HFFc6 (cell line): ENCODE data around the gene MKNK2. TPM values are rescaled to one million over a fixed set of nuclear protein-coding genes. Genes with fewer than 3 reads are reported as not detected.

Experiments used
- DNase-seq: peaks from one replicate; pipeline ENCODE4 v3.0.0-alpha.2; 2018
- H3K27ac Mint-ChIP-seq: 2 replicates; pipeline ENCODE4 v1.8.0; 2020; ENCODE audit warnings: mild to moderate bottlenecking, mixed read lengths
- H3K27me3 Mint-ChIP-seq: 2 replicates; pipeline ENCODE4 v1.8.0; 2021; ENCODE audit warnings: mild to moderate bottlenecking, moderate library complexity, mixed read lengths; ENCODE audit not compliant: insufficient read depth
- H3K36me3 Mint-ChIP-seq: 2 replicates; pipeline ENCODE4 v1.8.0; 2021; ENCODE audit warnings: low read depth, mixed read lengths
- H3K4me1 Mint-ChIP-seq: 2 replicates; pipeline ENCODE4 v1.8.0; 2020; ENCODE audit warnings: low read depth, mixed read lengths
- H3K4me3 Mint-ChIP-seq: 2 replicates; pipeline ENCODE4 v1.8.0; 2020; ENCODE audit warnings: mild to moderate bottlenecking, moderate library complexity, mixed read lengths
- H3K9me3 Mint-ChIP-seq: 2 replicates; pipeline ENCODE4 v1.8.0; 2020; ENCODE audit warnings: mild to moderate bottlenecking, mixed read lengths
- CTCF ChIP-seq: fragments of 200-600 bp; sonication (generic); IDR thresholded peaks from 2 replicates; pipeline ENCODE4 v1.5.0; 2021; ENCODE audit warnings: antibody characterized with exemption, mild to moderate bottlenecking
- total RNA-seq, 6 experiments: library from RNA; stranded (reverse); fragmentation: NEBNext Ultra II Directional; extraction: Animal tissue kit (Norgen Biotek cat#: 25700); gene quantifications; 2 replicates in 1 of 6; 3 replicates in 5 of 6; pipeline ENCODE4 v1.2.3, GENCODE V29; 2021

MKNK2 gene
- total RNA-seq, 6 experiments from 2014 or later = 61.5 to 82.9 (median 65.2) TPM

GRCh38 chr19:2051773-2052704 is 995 bp upstream of the MKNK2 start:
- Mint-ChIP-seq H3K27ac (peak overlapping the region; percentile 64), H3K27me3 (peaks cover 1% of the 10 kb centered on the region), H3K36me3 (no peaks in the 10 kb centered on the region), H3K4me1 (peaks cover 15% of the 10 kb centered on the region), H3K4me3 (peak overlapping the region; percentile 62; the same call in 1 of the 2 replicates), H3K9me3 (no peaks in the 10 kb centered on the region)
- no peak for TF ChIP-seq CTCF
- DNase-seq = no peak

GRCh38 chr19:2050349-2050990 is 574 bp downstream of the MKNK2 start:
- Mint-ChIP-seq H3K4me1 (peaks cover 8% of the 10 kb centered on the region), H3K9me3 (no peaks in the 10 kb centered on the region), H3K36me3 (no peaks in the 10 kb centered on the region), H3K4me3 (peak overlapping the region; percentile 90), H3K27me3 (peaks cover 1% of the 10 kb centered on the region), H3K27ac (no peak overlapping the region)
- TF ChIP-seq CTCF = no peak
- no peak for DNase-seq

GRCh38 chr19:2049741-2050348 is 1.2 kb downstream of the MKNK2 start:
- Mint-ChIP-seq H3K27me3 (peaks cover 1% of the 10 kb centered on the region), H3K27ac (peak overlapping the region; percentile 75), H3K36me3 (no peaks in the 10 kb centered on the region), H3K9me3 (no peaks in the 10 kb centered on the region), H3K4me3 (peak overlapping the region; percentile 90), H3K4me1 (peaks cover 6% of the 10 kb centered on the region; the same call in 1 of the 2 replicates)
- peak; percentile 83 for DNase-seq
- no peak for TF ChIP-seq CTCF

- TF ChIP-seq CTCF = no peak
- peaks cover 1% of the 10 kb centered on the region for H3K27me3 Mint-ChIP-seq
- peaks cover 6% of the 10 kb centered on the region; the same call in 1 of the 2 replicates for H3K4me1 Mint-ChIP-seq
- peak overlapping the region; percentile 90 for H3K4me3 Mint-ChIP-seq
- no peaks in the 10 kb centered on the region for H3K9me3 Mint-ChIP-seq
- no peak for DNase-seq
- H3K27ac Mint-ChIP-seq = peak overlapping the region; percentile 75; the same call in 1 of the 2 replicates
- H3K36me3 Mint-ChIP-seq = no peaks in the 10 kb centered on the region
These were observed 1.9 kb downstream of the MKNK2 start for GRCh38 chr19:2048959-2049740.
